ENCODE data around the gene PA2G4.

PA2G4 gene

DNA sequence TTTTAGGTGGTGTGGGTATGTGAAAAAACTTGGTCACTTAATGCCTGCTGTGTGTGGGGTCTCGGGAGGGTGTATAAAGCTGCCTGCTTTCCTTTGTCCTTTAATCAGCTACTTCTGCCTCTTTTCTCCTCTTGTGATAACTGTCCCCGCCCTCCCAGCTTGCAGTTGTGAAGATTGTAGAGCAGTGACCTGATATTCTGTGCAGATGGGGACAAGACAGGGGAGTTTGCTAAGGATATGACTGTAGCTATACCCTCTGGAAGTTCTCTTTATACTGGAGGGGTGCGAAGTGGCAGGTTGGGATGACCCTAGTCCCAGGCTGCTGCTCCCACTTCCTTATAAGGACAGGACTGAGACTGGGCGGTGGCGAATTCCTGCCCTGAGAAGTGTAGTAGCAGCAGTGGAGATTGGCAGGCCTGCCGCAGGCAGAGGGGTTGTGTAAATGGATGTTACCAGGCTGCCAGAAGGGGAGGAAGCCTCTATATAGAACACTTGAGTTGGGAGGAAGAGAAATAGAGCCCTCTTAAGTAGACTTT lies 54.6 kb downstream of the PA2G4 start:
- H3K4me1 Mint-ChIP-seq: peaks cover 72% of the 10 kb centered on the region
- peak overlapping the region; percentile 98 for H3K27ac Mint-ChIP-seq
- peaks cover 58% of the 10 kb centered on the region for H3K36me3 Mint-ChIP-seq (ENCODE audit: low read depth)
- no peak for TF ChIP-seq CTCF (IDR thresholded peaks at IDR 0.05)
- H3K4me3 Mint-ChIP-seq: peak overlapping the region; percentile 92
- no peaks in the 10 kb centered on the region for H3K9me3 Mint-ChIP-seq
- H3K27me3 Mint-ChIP-seq (ENCODE audit: low read depth, poor library complexity): peaks cover 3% of the 10 kb centered on the region
- peak; percentile 50 for DNase-seq

DNA sequence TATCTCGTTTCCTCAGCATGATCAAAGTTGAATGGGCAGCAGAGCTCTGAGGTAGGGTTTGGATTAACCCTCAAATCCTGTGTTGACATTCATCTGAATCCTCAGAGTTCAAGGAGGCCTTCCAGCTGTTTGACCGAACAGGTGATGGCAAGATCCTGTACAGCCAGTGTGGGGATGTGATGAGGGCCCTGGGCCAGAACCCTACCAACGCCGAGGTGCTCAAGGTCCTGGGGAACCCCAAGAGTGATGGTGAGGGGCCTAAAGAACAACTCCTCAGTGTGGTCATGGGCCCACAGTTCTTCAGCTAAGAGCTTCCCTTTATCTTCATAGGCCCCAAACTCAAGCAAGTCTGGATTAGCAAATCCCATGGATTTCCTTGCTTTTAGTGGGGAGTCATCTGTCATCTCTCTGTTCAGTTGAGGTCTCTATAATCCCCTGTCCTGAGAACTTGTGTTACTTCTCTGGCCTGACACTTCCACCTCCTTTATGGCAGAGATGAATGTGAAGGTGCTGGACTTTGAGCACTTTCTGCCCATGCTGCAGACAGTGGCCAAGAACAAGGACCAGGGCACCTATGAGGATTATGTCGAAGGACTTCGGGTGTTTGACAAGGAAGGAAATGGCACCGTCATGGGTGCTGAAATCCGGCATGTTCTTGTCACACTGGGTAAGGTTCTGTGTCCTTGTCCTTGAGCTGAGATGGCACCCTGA lies 55.3 kb downstream of the PA2G4 start:
- no peak for DNase-seq
- no peak for TF ChIP-seq CTCF (IDR thresholded peaks at IDR 0.05)
- Mint-ChIP-seq H3K36me3 (ENCODE audit: low read depth) (peaks cover 63% of the 10 kb centered on the region), H3K27me3 (ENCODE audit: low read depth, poor library complexity) (peaks cover 3% of the 10 kb centered on the region), H3K9me3 (no peaks in the 10 kb centered on the region), H3K4me3 (peak overlapping the region; percentile 92), H3K27ac (peak overlapping the region; percentile 98), H3K4me1 (peaks cover 67% of the 10 kb centered on the region)

GRCh38 chr12:56160193-56160763 lies 55.9 kb downstream of the PA2G4 start:
- no peak for TF ChIP-seq CTCF (IDR thresholded peaks at IDR 0.05)
- no peak for DNase-seq
- peak overlapping the region; percentile 92 for H3K4me3 Mint-ChIP-seq
- H3K4me1 Mint-ChIP-seq: peaks cover 61% of the 10 kb centered on the region
- H3K36me3 Mint-ChIP-seq (ENCODE audit: low read depth): peaks cover 62% of the 10 kb centered on the region
- peak overlapping the region; percentile 96 for H3K27ac Mint-ChIP-seq
- H3K27me3 Mint-ChIP-seq (ENCODE audit: low read depth, poor library complexity): peaks cover 2% of the 10 kb centered on the region
- H3K9me3 Mint-ChIP-seq: no peaks in the 10 kb centered on the region

- peak overlapping the region; percentile 96 for H3K27ac Mint-ChIP-seq
- H3K4me3 Mint-ChIP-seq: peak overlapping the region; percentile 92
- no peak for TF ChIP-seq CTCF (IDR thresholded peaks at IDR 0.05)
- peaks cover 61% of the 10 kb centered on the region for H3K36me3 Mint-ChIP-seq (ENCODE audit: low read depth)
- no peaks in the 10 kb centered on the region for H3K9me3 Mint-ChIP-seq
- DNase-seq: no peak
- H3K27me3 Mint-ChIP-seq (ENCODE audit: low read depth, poor library complexity): no peaks in the 10 kb centered on the region
- H3K4me1 Mint-ChIP-seq: peaks cover 55% of the 10 kb centered on the region
Measured at GRCh38 chr12:56160894-56161689, 56.7 kb downstream of the PA2G4 start.

GRCh38 chr12:56161690-56162351 lies 57.5 kb downstream of the PA2G4 start:
- TF ChIP-seq CTCF (IDR thresholded peaks at IDR 0.05): no peak
- Mint-ChIP-seq H3K27me3 (ENCODE audit: low read depth, poor library complexity) (peaks cover 3% of the 10 kb centered on the region), H3K4me3 (peak overlapping the region; percentile 92), H3K27ac (peak overlapping the region; percentile 90), H3K4me1 (peaks cover 55% of the 10 kb centered on the region), H3K36me3 (ENCODE audit: low read depth) (peaks cover 61% of the 10 kb centered on the region), H3K9me3 (no peaks in the 10 kb centered on the region)
- no peak for DNase-seq
